Panc1 (cell line): ENCODE data around the gene DDAH2.
A peak's percentile ranks its signal among the peaks of the same experiment; 100 is the strongest.

ENCODE experiments used
- CTCF ChIP-seq: fragments of 450-650 bp; IDR thresholded peaks from 2 replicates; pipeline ENCODE4 v1.5.1; 2017; ENCODE audit warnings: mild to moderate bottlenecking
- POLR2AphosphoS5 ChIP-seq: IDR thresholded peaks from 2 replicates; pipeline ENCODE4 v1.6.1; 2012; ENCODE audit warnings: mild to moderate bottlenecking, low read depth, low read length, moderate library complexity
- REST ChIP-seq, 2 experiments: IDR thresholded peaks; 2 replicates each; pipeline ENCODE4 v1.6.1; 2011 to 2012; ENCODE audit warnings: low read depth in 2 of 2, control low read depth in 1 of 2, low read length in 1 of 2, mild to moderate bottlenecking in 1 of 2, moderate library complexity in 1 of 2; ENCODE audit not compliant: insufficient read depth in 1 of 2
- TCF7L2 ChIP-seq: IDR thresholded peaks from 2 replicates; pipeline ENCODE4 v1.6.1; 2011; ENCODE audit warnings: mild to moderate bottlenecking, low read depth, low read length, inconsistent platforms

GRCh38 chr6:31736021-31736767, 7.1 kb upstream of the DDAH2 start, which contains the start of gene CLIC1:
- no peak for TF ChIP-seq CTCF
- TF ChIP-seq REST (IDR thresholded peaks at IDR 0.05; ENCODE audit: insufficient read depth in 1 of 2, low read depth in 2 of 2, low read length in 1 of 2) = no peak
- peak; percentile 83 for TF ChIP-seq POLR2AphosphoS5
- peak; percentile 50; the same call in 1 of the 2 replicates for TF ChIP-seq TCF7L2
